WTC11 (cell line): Measurements from ENCODE around the gene SYK. TPM values are rescaled to one million over a fixed set of nuclear protein-coding genes. Genes with fewer than 3 reads are reported as not detected.

Experiments used
- ATAC-seq: fragments of 200-7000 bp; cut with Tn5 transposase; 2 replicates; pipeline ENCODE4 v1.10.0; 2021; ENCODE audit warnings: mild to moderate bottlenecking, moderate library complexity
- CTCF ChIA-PET: fragments of 300-600 bp; sonication (Branson Sonifier 250); formaldehyde crosslinking; loops from one replicate; lab custom pipeline; 2021; ENCODE audit warnings: antibody characterized with exemption; lab: Charles Lee
- POLR2A ChIA-PET: fragments of 350-600 bp; sonication (Branson Sonifier 250); formaldehyde crosslinking; loops from one replicate; lab custom pipeline; 2021; ENCODE audit warnings: antibody characterized with exemption; lab: Charles Lee
- DNase-seq: peaks from one replicate; pipeline ENCODE4 v3.0.0; 2021; ENCODE audit warnings: low spot score
- H3K27ac Mint-ChIP-seq: 2 replicates; pipeline ENCODE4 v1.8.0; 2021; ENCODE audit warnings: mixed read lengths
- H3K27me3 Mint-ChIP-seq: 2 replicates; pipeline ENCODE4 v1.8.0; 2021; ENCODE audit warnings: low read depth, mild to moderate bottlenecking, moderate library complexity, mixed read lengths
- H3K36me3 Mint-ChIP-seq: 2 replicates; pipeline ENCODE4 v1.8.0; 2021; ENCODE audit warnings: mixed read lengths
- H3K4me1 Mint-ChIP-seq: 2 replicates; pipeline ENCODE4 v1.8.0; 2022; ENCODE audit warnings: mixed read lengths
- H3K4me3 Mint-ChIP-seq: 2 replicates; pipeline ENCODE4 v1.8.0; 2021; ENCODE audit warnings: mild to moderate bottlenecking, moderate library complexity, mixed read lengths
- H3K9me3 Mint-ChIP-seq: 2 replicates; pipeline ENCODE4 v1.8.0; 2021; ENCODE audit warnings: mixed read lengths
- AR ChIP-seq: fragments of 250-450 bp; sonication (Bioruptor Pico); IDR thresholded peaks from 2 replicates; pipeline ENCODE4 v1.9.0; 2021; ENCODE audit warnings: mild to moderate bottlenecking
- FOXK1 ChIP-seq: sonication (generic); formaldehyde crosslinking; IDR thresholded peaks from 2 replicates; pipeline ENCODE4 v1.8.0; 2022; ENCODE audit warnings: mild to moderate bottlenecking, moderate library complexity, missing genetic modification reagents
- IRF2 ChIP-seq: sonication (generic); formaldehyde crosslinking; IDR thresholded peaks from 2 replicates; pipeline ENCODE4 v1.8.0; 2022; ENCODE audit warnings: low read depth, missing genetic modification reagents, borderline replicate concordance
- TEAD1 ChIP-seq: sonication (generic); formaldehyde crosslinking; IDR thresholded peaks from 2 replicates; pipeline ENCODE4 v1.8.0; 2022; ENCODE audit warnings: mild to moderate bottlenecking, missing genetic modification reagents
- ZNF317 ChIP-seq: sonication (generic); formaldehyde crosslinking; IDR thresholded peaks from 2 replicates; pipeline ENCODE4 v1.8.1; 2023; ENCODE audit warnings: low read depth, mild to moderate bottlenecking, moderate library complexity, missing genetic modification reagents, borderline replicate concordance
- ZNF396 ChIP-seq: fragments of 250-450 bp; sonication (Bioruptor Pico); IDR thresholded peaks from 2 replicates; pipeline ENCODE4 v1.8.0; 2021; ENCODE audit warnings: mild to moderate bottlenecking, moderate library complexity, borderline replicate concordance
- ZNF425 ChIP-seq: fragments of 250-450 bp; sonication (Bioruptor Pico); conservative IDR thresholded peaks from 2 replicates; pipeline ENCODE4 v1.9.0; 2021; ENCODE audit warnings: mild to moderate bottlenecking
- total RNA-seq: library from RNA; stranded (reverse); gene quantifications from 3 replicates; pipeline ENCODE4 v1.2.3, GENCODE V29; 2021
- TF ChIP-seq, protein P1 (sequence below): sonication (generic); formaldehyde crosslinking; IDR thresholded peaks from 2 replicates; pipeline ENCODE4 v1.8.1; 2023; ENCODE audit warnings: mild to moderate bottlenecking, missing genetic modification reagents, moderate library complexity
- TF ChIP-seq, protein P2 (sequence below): sonication (generic); formaldehyde crosslinking; IDR thresholded peaks from 2 replicates; pipeline ENCODE4 v1.8.0; 2022; ENCODE audit warnings: mild to moderate bottlenecking, missing genetic modification reagents
- TF ChIP-seq, protein P3 (sequence below): sonication (generic); formaldehyde crosslinking; IDR thresholded peaks from 2 replicates; pipeline ENCODE4 v1.8.0; 2022; ENCODE audit warnings: mild to moderate bottlenecking, missing genetic modification reagents
- TF ChIP-seq, protein P4 (sequence below): fragments of 250-450 bp; sonication (Bioruptor Pico); IDR thresholded peaks from 2 replicates; pipeline ENCODE4 v2.1.2; 2022; ENCODE audit warnings: mild to moderate bottlenecking, moderate library complexity
- TF ChIP-seq, protein P5 (sequence below): sonication (generic); formaldehyde crosslinking; conservative IDR thresholded peaks from 2 replicates; pipeline ENCODE4 v1.8.1; 2023; ENCODE audit warnings: mild to moderate bottlenecking, low read depth, missing genetic modification reagents, moderate library complexity

SYK gene
- total RNA-seq, 1 experiment from 2014 or later, result 7.4 TPM

- CTCF ChIA-PET, result interaction anchor here (0.9 kb wide), 1 partner anchor 8 kb away, joined by 3 read pairs; no protein-coding TSS in a partner anchor
- Mint-ChIP-seq H3K36me3 (no peaks in the 10 kb centered on the region), H3K4me1 (peaks cover 5% of the 10 kb centered on the region), H3K4me3 (no peak overlapping the region), H3K27ac (no peak overlapping the region), H3K9me3 (no peaks in the 10 kb centered on the region), H3K27me3 (no peaks in the 10 kb centered on the region)
- POLR2A ChIA-PET, result no interaction called here
- TF ChIP-seq, protein P1, sequence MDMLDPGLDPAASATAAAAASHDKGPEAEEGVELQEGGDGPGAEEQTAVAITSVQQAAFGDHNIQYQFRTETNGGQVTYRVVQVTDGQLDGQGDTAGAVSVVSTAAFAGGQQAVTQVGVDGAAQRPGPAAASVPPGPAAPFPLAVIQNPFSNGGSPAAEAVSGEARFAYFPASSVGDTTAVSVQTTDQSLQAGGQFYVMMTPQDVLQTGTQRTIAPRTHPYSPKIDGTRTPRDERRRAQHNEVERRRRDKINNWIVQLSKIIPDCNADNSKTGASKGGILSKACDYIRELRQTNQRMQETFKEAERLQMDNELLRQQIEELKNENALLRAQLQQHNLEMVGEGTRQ, result no peak
- DNase-seq, result no peak
- no peak for ATAC-seq
Measured at GRCh38 chr9:90861826-90862740, 60.5 kb downstream of the SYK start.

DNA sequence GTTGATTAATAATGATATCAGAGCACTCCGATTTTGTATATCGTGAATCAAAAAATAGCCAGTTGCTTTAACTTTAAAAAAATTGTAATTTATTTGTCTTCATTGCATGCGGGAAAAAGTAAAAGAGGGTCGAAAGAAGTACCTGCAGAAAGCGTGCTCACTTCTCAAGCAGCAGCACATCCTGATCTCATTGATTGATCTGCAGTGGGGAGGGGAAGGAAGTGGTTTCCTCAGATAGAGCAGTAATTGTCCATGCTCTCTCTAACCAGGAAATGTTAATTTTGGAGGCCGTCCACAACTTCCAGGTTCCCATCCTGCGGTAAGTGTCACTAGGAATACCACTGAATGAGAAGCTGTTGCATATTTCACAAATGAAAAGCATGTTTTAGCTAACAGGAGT lies 63.2 kb downstream of the SYK start:
- Mint-ChIP-seq H3K4me3 (no peak overlapping the region), H3K36me3 (no peaks in the 10 kb centered on the region)
- no peak for TF ChIP-seq IRF2 (CRISPR knock-in tag)
- TF ChIP-seq ZNF425 (CRISPR knock-in tag), result no peak
- TF ChIP-seq AR, result no peak
- TF ChIP-seq, protein P2, sequence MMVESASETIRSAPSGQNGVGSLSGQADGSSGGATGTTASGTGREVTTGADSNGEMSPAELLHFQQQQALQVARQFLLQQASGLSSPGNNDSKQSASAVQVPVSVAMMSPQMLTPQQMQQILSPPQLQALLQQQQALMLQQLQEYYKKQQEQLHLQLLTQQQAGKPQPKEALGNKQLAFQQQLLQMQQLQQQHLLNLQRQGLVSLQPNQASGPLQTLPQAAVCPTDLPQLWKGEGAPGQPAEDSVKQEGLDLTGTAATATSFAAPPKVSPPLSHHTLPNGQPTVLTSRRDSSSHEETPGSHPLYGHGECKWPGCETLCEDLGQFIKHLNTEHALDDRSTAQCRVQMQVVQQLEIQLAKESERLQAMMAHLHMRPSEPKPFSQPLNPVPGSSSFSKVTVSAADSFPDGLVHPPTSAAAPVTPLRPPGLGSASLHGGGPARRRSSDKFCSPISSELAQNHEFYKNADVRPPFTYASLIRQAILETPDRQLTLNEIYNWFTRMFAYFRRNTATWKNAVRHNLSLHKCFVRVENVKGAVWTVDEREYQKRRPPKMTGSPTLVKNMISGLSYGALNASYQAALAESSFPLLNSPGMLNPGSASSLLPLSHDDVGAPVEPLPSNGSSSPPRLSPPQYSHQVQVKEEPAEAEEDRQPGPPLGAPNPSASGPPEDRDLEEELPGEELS (CRISPR knock-in tag), result no peak
- no peak for TF ChIP-seq ZNF396 (CRISPR knock-in tag)
- no peak for TF ChIP-seq FOXK1
- TF ChIP-seq TEAD1 (CRISPR knock-in tag), result no peak
- TF ChIP-seq, protein P3, sequence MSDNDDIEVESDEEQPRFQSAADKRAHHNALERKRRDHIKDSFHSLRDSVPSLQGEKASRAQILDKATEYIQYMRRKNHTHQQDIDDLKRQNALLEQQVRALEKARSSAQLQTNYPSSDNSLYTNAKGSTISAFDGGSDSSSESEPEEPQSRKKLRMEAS (CRISPR knock-in tag), result no peak
- TF ChIP-seq, protein P4, sequence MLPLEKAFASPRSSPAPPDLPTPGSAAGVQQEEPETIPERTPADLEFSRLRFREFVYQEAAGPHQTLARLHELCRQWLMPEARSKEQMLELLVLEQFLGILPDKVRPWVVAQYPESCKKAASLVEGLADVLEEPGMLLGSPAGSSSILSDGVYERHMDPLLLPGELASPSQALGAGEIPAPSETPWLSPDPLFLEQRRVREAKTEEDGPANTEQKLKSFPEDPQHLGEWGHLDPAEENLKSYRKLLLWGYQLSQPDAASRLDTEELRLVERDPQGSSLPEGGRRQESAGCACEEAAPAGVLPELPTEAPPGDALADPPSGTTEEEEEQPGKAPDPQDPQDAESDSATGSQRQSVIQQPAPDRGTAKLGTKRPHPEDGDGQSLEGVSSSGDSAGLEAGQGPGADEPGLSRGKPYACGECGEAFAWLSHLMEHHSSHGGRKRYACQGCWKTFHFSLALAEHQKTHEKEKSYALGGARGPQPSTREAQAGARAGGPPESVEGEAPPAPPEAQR, result no peak
- TF ChIP-seq, protein P5, sequence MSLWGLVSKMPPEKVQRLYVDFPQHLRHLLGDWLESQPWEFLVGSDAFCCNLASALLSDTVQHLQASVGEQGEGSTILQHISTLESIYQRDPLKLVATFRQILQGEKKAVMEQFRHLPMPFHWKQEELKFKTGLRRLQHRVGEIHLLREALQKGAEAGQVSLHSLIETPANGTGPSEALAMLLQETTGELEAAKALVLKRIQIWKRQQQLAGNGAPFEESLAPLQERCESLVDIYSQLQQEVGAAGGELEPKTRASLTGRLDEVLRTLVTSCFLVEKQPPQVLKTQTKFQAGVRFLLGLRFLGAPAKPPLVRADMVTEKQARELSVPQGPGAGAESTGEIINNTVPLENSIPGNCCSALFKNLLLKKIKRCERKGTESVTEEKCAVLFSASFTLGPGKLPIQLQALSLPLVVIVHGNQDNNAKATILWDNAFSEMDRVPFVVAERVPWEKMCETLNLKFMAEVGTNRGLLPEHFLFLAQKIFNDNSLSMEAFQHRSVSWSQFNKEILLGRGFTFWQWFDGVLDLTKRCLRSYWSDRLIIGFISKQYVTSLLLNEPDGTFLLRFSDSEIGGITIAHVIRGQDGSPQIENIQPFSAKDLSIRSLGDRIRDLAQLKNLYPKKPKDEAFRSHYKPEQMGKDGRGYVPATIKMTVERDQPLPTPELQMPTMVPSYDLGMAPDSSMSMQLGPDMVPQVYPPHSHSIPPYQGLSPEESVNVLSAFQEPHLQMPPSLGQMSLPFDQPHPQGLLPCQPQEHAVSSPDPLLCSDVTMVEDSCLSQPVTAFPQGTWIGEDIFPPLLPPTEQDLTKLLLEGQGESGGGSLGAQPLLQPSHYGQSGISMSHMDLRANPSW (CRISPR knock-in tag), result no peak
- no peak for TF ChIP-seq ZNF317 (CRISPR knock-in tag)
- TF ChIP-seq, all 79 proteins: peak for 0
- H3K27me3 Mint-ChIP-seq, result no peaks in the 10 kb centered on the region
- no peak for DNase-seq
- ChIA-PET POLR2A (no interaction called here), CTCF (no interaction called here)
- no peaks in the 10 kb centered on the region for H3K9me3 Mint-ChIP-seq
- no peak overlapping the region for H3K27ac Mint-ChIP-seq
- H3K4me1 Mint-ChIP-seq, result peaks cover 6% of the 10 kb centered on the region
- no peak for ATAC-seq
